Activated naive CD4-positive, alpha-beta T cell treated with anti-CD3 and anti-CD28 coated beads, Interleukin-2, amount 50 U/mL, for 16 hours (primary cell): ENCODE results near the gene TMEM163.
A peak's percentile ranks its signal among the peaks of the same experiment; 100 is the strongest.

ENCODE experiments used
- DNase-seq: peaks from one replicate; pipeline ENCODE4 v3.0.0-alpha.2; 2020

Gene TMEM163

DNA sequence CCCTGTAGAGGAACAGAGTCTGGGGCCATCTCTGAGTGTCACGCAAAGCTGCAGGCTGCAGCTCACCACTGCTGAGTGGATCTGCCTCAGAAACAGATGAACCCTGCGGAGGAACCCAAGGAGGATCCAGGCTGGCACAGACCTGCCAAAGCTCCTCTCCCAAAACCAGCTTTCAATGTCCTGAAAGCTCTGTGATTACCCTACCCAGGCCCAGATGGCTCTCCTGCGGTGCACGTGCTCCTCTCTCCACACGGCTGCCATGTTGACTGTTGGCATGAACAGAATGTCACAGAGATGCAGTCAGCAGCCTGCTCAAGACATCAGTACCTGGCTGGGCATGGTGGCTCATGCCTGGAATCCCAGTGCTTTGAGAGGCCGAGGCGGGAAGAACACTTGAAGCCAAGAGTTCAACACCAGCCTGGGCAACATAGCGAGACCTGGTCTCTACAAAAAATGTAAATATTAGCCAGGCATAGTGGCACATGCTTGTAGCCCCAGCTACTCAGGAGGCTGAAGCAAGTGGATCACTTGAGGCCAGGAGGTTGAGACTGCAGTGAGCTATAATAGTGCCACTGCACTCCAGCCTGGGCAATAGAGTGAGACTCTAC, 248.1 kb downstream of the TMEM163 start:
- DNase-seq = no peak

DNA sequence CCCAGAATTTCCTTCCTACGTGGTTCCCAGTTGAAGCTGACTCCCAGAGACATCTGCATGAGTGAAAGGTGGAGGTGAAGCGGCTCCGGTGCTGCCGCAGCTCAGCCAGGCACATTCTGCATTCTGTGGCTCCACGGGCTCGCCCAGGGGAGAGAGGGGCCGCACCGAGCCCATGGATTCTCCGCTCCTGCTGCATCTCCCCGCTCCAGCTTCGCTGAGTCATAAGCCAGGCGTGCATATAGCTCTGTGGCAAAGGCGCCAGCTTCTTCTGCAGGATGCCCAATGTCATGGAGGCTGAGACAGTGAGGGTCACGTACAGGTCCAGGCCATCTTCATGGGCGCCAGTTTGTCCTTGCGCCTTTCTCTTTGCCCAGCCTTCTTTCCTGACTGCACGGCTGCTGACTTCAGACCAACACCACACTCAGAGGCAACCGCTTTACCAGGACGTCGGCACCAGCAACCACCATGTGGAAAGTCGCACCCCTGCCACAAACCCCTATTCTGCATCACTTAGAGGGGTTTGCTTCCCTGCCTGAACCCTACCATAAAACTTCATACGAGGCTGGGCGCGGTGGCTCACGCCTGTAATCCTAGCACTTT, 249.2 kb downstream of the TMEM163 start:
- DNase-seq = no peak

DNA sequence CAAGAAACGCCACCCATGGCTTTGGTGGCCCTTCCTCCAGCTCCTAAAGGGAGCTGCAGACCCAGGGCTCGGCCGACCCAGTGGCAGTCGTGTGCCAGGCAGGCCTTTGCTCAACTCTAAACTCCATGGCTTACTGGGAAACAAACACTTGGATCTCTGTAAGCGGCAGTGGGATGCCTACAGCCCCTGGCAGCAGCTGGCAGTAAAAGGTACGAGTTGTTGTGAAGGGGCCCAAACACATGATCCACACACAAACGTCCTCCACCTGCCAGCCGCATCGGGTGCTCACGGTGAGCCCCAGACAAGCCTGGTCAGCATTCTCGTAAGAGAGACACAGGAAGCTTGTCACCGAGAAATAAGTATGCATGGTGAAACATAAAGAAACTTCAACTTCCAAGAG, 250.0 kb downstream of the TMEM163 start:
- DNase-seq = no peak

DNA sequence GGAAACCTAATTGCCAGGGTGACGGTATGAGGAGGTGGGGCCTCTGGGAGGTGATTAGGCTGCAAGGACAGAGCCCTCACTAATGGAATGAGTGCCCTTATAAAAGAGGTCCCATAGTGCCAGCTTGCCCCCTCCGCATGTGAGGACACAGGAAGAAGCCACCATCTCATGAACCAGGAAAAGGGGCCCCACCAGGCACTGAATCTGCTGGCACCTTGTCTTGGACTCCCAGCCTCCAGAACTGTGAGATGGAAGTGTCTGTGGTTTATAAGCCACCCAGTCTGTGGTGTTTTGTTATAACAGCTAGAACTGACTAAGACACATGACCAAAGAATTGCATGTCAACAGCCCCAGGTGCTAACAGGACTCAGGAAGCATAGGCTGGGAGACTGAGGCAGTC, 250.6 kb downstream of the TMEM163 start:
- DNase-seq = no peak

DNA sequence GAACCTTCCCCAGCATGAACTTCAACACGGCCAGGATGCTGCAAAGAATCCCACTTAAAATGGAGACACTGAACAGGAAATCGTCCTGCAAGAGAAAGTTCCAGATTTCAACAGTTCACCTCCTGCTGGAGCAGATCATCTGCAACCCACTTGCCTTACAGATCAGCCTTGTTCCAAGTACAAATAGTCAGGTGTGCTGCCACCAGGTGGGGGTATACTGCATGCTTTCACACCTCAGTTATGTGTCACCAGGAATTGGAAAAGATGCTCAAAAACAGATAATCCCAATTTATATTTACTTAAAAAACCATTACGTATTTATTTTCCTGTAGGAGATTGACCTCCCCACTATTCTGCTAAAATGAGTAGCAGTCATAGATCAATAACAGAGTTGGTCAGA, 252.7 kb downstream of the TMEM163 start:
- DNase-seq = peak; percentile 28

DNA sequence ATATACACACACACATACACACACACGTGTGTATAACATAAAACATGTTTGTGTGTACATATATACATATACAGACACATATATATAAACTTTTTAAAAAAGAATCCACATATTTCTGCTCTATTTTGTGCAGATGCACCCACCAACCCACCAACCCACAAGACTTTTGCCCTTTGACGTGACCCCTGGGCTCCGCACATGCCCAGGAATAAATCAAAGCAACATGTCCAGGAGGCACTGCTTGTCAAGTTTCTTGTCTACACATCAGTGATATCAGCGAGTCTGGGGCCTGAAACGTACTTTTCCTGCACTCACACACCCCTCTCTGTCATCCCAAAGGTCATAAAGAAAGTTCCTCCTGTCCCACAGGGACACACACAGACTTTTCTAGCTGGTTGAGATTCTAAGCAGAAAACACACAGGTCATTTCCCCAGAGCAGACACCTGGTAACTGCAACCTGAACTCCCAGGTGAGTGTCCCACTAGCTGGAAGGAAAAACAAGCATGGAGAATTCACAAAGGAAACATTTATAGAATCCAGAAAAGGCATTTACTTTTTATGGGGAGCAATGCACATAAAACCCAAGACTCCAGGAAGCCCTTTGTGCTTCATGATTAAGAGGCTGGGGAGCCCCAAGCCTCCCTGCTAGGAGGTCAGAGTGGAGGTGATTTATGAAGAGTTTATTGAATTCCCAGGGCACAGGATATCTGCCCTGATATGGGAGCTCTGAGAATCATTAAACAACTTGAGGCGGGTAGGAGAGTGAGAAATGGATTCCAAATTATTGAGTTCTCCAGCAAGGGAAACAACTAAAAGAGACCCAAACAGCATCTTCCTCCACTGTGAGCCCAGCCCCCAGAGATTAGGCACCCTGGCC, 253.3 kb downstream of the TMEM163 start:
- DNase-seq = no peak

DNA sequence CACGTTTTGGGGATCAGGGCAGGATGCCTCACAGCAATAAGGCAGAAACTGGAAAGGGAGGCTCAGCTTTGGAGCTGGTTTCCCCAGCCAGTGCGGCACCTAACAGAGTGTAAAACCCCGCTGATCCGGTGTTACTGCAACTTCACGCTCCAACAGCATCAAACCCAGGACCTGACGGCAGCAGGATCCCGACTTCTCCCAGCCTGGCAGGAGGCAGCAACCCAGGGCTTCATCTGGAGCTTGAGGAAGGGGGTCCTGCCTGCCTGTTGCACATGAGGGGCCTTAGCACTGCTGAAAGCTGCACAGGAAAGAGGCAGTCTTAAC, 255.1 kb downstream of the TMEM163 start:
- DNase-seq = no peak

DNA sequence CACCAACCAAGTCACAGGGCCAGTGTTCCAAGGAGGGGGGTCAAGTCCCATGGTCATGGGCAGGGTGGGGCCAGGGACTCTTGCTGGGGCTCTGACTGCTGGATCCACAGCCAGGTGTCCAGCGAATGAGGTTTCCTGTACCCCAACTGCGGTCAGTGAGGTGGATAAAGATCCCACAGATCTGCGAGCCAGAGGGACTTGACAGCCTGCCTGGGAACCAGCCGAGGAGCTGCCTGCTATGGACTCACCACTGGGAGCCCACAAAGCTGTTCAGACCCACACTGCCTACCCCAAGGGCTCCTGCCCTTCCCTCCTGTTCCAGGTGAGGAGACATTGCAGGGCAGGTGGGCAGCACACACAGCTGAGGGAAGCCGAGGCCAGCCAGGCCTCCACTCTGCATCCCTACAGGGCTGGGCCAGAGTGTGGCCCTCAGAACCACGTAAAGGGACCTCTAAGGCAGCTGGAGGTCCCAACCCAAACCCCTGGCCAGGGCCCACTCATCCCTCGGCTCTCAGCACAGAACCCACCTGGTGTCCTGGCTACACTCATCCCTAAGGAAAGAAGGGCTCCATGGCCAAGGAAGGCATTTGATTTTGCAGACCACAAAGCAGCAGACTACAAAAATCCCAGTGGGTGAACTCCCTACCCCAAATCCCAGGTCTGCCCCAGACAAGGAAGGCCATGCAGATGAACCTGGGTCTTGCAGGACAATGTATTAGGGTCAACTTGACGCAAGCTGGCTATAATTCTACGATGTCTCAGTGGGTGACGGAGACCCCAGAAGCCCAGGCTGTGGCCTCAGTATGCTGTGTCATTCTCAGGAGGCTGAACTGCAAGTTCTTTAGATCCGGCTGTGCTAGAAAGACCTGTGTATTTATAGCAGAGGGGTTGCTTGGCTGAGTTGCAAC, 255.8 kb downstream of the TMEM163 start:
- DNase-seq = no peak

DNA sequence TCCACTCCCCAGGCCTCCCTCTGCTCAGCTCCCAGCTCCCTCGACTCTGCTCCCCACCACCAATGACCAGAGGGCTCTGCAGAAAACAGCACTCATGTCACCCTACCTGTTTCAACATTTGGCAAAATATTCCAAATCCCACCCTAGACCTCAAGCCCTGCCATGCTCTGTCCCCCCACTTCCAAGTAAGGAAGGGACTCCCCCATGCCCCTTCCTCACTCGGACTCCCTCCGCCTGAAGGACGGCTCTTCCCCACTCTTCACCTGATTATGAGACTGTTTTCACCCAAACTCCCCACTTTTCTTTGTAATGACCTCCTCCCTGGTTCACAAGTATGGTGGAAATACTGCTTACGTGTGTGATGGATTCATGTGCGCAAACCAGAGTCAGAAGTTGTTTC, 256.5 kb downstream of the TMEM163 start:
- DNase-seq = no peak

DNA sequence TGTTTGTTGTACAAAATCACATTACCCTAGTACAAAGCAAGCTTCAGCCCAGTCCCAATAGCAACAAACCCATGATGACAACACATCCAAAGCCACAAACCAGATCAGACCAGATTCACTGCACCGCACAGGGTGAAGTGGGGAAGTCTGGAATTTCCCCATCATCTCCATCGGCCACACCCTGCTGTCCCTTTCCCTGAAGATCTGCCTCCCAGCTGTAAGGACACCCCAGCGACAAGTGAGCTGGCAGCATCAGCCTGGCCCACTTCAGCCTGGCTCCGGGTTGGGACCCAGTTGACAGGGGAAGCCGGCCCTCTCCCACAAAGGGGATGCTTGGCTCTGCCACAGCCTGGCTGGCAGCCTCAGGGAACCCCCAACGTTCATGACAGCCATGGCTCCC, 257.3 kb downstream of the TMEM163 start:
- DNase-seq = no peak

DNA sequence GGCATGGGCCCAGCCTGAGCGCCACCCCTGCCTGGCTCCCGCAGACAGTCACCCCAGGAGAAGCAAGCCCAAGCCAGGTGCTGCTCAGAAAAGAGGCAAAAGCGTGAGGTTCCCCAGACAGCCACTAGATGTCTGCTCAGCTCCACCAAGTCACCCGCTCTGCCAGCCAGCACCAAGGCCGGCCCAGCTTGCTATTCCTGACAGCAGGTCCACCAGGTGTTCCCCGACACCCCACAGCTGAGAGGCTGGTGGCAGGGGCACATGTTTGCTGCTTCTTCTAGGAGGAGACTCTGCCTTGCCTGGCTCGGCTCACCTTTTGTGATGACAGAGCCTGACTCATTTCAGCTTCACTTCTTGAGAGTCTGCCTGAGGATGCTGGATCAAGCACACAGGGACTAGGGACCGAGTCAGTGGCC, 258.2 kb downstream of the TMEM163 start:
- peak; percentile 31 for DNase-seq

DNA sequence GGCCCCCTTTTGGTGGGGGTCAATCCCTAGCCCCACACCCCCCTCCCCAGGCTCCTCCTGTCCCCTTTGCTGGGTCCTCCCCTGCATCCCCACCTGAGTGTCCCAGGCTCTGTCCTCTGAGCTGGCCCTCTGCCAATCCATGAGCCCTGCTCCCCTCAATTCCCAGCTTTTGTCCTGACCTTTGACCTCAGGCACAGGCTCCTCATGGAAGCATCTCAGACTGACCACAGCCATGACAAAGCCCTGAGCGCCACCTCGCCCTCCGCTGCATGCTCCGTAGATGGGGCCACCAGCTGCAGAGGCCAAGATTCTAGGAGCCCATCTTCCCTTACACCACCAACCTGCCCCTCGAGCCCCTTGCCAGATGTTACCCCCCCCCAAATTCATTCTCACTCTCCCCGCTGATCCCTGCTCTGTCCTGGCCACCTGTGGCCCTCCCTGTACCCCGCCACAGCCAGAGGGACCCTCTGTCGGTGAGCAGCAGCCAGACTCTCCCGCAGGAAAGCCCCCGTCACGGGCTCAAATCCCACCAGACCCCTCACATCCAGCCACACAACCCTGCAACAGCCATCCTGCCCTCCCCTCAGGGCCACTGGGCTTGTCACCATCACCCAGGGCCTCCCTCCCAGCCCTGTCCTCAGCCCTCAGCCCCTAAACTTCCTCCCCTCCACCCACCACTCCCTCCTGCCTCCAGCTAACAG, 258.9 kb downstream of the TMEM163 start:
- no peak for DNase-seq

DNA sequence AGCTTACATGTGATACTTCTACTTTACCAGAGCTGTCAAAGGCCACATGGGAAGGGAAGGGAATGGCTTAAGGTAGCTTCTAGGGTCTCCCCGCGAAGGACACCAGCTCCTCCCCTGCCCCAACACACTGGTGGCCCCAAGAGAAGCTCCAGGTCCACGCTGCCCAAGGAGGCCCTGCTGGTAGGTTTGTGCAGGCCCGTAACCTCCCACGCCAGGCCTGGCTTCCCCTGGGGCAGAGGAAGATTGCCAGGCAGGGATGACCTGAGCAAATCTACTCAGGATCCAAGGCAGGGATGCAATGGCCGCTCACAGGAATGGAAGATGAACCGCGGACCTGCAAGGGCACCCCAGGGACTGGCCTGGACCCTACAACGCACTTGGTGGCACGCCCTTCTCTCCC, 259.9 kb downstream of the TMEM163 start:
- no peak for DNase-seq

DNA sequence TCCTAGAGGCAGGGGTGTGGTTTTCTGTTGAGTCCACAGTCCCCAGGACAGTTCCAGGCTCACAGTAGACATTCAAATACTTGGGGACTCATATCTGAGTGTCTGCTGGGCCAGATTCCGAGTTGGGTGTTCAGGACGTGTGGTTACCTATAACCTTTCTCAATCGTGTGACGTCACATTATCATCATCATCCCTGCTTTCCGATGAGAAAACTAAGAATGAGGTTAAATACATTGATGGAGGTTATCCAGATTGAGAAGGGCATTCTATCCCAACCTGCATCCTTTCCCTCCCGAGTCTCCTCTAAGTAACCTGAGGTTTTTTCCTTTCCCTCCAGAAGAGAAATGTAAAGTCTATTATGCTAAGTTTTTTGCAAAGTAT, 260.3 kb downstream of the TMEM163 start:
- DNase-seq = no peak

DNA sequence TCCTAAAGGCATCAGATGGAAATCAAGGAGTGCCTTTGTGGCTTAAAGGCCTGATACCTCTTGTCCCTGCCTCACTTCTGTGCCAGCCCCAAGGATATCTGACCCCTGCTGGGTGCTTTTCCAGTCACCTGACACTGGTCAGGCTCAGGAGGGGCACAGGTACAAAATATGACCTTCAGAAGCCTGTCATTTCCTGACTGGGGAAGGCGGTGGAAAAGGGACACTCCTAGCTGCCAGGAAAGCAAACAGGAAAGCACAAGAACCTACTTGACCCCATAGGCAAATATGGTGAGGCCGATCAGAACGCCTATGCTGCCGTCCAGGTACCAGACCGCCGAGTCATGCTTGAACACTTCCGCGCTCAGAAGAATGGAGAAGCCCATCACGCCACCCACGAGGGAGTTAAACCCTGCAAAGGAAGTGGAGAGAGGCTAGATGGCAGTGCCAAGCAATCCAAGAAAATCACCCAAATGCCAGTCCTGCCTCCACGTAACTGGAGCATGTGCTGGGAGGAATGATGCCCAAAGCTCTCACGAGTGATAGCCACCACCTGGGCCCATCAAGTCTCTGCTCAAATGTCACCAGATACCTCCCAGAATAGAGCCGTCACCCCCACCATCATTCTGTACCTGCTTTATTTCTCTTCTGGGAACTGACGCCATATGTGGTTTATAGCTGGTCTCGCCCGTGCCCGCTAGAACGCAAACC, 260.9 kb downstream of the TMEM163 start:
- no peak for DNase-seq

DNA sequence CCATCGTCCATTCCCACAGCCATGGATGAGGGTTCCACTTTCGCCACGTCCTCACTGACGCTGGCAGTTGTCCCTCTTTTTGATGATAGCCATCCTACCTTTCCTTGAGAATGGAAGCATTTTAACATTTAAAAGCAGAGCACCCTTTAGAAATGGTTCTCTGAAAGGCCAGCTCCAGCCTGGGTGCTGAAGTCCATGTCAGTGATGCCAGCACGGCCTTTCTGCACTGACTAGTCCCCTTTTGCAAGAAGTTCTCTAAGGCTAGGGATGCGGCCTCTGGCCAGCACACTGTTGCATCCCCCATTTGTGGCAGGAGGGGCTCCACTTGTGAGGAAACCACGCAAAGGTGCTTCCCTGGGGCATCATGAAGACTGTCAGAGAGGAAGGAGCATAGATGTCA, 261.4 kb downstream of the TMEM163 start:
- DNase-seq = no peak

DNA sequence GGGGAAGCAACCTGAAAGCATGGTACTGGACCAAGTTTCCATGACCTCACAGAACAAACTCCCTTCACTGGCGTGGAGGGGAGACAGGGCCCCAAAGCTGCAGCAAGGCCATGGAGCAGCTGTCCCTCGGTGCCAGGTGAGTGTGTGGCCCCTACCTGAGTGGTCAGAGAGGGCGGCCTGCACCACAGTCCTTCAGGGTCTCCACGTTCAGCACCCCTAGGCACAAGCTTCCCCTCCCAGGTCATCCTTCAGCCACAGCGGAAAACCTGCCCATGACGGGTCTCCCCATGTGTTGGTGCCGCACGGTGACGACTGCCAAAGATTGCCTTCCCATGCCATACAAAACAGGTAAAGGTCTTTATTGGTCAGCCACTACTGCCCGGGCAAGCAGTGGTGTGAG, 263.4 kb downstream of the TMEM163 start:
- DNase-seq = no peak

DNA sequence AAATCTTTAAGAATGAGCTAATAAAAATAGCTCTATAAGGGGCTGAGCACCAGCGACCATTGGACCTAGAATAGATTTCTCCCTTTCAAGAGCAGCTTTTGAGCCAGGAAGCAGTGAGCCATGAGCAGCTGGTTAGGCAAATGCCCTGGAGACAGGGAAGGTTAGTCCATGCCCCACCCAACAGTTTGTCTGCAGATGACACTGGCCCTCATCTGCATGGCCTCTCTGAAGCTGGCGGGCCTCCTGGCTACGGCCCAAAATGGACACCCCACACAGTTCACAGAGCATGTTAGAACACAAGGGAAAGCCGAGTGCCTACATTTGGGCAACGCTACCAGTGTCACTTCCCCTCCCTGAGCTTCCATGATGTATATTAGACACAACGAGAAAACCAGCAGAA, 263.9 kb downstream of the TMEM163 start:
- DNase-seq = no peak

DNA sequence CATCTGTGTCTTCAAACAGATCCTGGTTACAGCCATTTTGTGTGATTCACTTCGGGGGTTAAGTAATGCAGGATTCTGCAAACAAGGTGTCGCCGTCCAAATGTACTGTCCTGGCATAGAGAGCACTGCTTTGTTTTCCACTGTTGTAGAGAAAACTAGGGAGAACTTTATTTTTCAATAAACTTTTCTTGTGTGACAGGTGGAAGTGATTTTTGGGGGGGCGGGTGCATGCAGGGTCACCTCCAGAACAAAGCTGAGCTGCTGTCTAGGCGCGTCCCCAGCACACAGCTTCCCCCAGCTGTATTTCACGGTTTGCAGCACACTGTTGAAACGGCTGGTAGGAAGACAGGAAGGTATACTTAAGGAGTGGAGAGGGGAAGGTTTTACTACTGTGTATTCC, 264.4 kb downstream of the TMEM163 start:
- DNase-seq = no peak

DNA sequence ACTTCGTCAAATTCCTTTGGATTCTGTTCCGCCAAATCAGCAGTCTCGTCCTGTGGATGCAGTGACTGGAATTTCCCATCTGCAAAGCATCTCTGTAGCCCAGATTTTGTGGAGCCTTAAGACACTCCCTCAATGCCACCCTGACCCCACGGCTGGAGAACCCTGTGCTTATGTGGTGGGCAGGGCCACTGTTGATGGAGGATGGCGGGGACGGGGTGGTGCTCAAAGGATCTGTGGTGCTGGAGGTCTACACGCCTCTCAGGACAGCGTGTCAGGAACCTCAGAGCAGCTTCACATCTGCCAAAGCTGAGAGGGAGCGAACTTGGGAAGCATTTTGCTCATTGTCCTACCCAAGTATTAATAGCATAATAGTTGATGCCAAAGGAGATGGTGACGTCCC, 264.8 kb downstream of the TMEM163 start:
- no peak for DNase-seq

DNA sequence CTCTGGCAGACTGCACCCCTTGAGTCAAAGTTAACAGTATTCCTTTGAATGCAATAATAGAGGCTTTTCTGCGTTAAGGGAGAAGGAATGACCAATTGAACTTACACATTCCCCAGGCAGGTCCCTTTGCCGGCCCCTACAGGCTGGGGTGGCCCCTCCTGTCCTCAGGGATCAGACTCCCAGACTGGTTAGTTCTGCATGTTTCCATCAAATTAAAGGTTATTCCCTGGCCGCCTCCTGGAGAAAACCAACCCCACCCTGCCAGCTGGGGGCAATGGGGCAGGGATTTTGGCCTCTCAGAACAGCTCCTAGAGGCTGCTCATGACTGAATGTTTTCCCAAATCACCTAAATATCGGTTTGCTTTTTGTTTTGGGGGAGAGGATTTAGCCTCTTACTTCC, 265.3 kb downstream of the TMEM163 start:
- DNase-seq = no peak
